HG02970 (cell line): ENCODE results near the gene DCHS2.

Experiments used
- ATAC-seq: cut with Tn5 transposase; IDR thresholded peaks from one replicate; pipeline ENCODE4 v1.9.1; 2021; ENCODE audit warnings: mild to moderate bottlenecking, moderate library complexity, moderate number of reproducible peaks; ENCODE audit not compliant: unreplicated experiment, low FRiP score

Gene DCHS2

DNA sequence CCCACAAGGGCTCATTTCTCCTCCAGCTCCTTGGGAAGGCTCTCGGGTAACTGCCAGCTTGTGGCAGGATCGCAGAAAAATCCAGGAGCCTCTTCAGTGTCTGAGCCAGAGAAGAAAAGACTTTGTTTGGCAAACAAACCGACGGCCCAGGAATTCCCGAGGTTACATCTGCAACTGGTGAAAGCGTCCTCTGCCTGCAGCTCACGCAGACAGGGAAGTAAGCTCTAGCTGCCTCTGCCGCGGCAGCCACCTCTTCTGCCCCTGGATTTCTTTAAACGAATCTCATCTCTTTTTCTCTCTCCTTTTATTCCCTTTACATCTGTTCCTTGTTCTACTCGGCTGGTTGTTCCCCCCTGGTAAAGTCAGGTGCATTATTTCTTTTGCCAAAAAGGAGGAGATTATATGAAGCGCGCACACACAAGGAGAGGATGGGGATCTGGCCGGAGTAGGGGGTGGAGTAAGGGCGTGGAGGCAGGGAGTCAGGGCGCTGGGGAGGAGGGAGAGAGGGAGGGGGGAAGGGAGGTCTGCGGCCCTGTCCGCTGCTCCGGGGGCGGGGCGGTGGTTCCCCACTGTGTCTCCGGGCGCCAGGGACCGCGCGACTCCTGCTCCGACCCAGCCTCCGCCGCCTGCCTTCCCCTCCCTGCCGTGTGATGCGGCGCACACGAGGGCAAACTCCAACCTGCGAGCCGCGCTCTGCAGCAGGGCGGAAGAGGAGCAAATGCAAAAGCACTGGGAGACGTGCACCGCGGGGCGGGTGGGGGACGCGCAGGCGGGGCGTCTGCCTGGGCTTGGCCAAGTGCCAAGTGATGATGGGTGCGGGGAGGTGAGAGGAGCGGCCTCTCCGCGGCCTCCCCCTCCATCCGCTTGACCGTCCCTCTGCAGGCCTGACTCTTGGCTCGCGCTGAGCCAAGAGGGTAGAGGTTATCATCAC lies at the start of gene DCHS2:
TSS of gene DCHS2 (minus strand) at position 459 of the 931 bp plus-strand sequence. CDS start at position 15, 444 bp downstream.
- ATAC-seq, result peak; percentile 57

- no peak for ATAC-seq
These were observed 42.7 kb upstream of the DCHS2 start for GRCh38 chr4:154534296-154534695.

DNA sequence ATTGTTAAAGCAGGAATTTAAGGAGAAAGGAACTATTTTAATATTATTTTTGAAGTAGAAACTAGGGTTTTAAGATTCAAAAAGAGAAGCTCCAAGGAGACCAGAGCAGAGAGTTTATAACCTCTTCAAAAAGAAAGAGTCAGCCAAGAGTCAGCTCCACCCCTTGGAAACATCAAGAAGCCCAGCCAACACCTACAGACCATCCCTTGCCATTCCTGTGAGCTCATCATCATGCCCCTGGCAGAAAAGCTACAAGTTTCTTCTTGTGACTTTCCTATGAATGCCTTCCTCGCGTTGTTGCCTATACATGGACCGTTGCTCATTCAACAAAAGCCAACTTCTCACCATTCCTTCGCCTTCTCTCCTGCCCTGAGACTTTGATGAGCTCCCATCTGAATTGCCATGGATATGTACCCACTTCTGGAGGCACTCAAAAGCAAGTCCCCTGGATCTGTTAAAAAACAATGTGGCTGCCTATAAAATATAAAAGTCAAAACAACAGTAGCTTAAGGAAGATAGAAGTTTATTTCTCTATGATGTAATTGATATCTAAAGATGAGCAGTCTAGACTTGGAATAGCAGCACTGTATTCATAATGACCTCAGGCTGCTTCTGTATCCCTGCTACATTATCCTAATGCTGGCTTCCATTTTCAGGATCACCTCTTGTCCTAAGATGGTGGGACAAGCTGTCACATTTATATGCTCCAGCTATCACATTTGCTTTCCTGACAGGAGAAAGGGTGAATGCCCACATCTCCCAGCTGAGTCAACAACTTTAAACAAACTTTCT lies 38.3 kb upstream of the DCHS2 start:
- ATAC-seq, result no peak

DNA sequence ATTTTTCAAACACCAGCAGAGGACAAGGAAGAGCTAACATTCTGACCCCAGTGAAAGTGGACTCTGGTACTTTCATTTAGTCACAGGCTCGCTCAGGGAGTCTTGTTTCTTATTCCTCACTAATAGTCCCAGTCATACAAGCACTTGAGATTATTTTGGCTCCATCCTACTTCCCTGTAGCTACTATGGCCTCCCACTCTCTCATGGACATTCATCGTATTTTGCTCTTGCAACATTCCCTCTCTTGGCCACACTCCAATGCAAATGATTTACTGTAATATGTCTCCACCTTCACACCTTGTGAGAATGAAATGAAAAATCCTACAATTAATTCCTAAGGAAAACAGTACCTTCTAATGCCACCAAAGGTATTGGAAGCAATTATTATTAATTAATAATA lies 37.3 kb upstream of the DCHS2 start:
- ATAC-seq, result no peak

DNA sequence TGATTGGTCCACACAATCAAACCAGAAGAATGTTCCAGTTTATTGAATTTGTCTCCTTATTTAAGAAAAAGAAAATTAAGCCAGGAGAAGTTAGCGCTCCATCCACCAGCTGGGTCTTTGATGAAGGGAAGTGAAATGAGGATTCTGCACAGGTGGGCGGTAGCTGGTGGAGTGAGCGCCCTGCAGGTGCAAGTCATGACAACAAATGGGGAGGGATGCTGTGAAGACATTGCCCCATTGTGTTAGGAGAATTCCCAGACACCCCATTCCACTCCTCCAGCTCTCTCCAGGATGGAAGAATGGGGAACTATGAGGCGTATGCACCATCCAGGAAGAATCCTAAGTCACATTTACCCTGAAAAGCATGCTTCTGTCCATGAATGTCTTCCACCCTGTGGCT lies 35.7 kb upstream of the DCHS2 start:
- no peak for ATAC-seq

DNA sequence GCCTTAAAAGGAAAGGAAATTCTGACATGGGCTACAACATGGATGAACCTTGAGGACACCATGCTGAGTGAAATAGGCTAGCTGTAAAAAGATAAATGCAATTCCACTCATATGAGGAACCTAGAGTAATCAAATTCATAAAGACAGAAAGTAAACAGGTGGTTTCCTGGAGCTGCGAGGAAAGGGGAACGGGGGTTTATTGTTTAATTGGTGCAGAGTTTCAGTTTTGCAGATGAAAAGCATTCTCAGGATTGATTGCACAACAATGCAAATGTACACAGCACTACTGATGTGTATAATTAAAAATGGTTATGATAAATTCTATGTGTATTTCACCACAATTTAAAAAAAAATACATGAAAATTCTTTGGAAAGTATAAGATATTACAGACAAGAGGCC lies 34.6 kb upstream of the DCHS2 start:
- ATAC-seq, result no peak

GRCh38 chr4:154521607-154522006 lies 30.0 kb upstream of the DCHS2 start:
- no peak for ATAC-seq

- no peak for ATAC-seq
These were observed 27.6 kb upstream of the DCHS2 start for GRCh38 chr4:154519214-154519613.

GRCh38 chr4:154517591-154517990 lies 26.0 kb upstream of the DCHS2 start:
- ATAC-seq, result no peak

GRCh38 chr4:154516318-154517029 lies 24.9 kb upstream of the DCHS2 start:
- ATAC-seq, result no peak

- ATAC-seq, result no peak
These were observed 20.4 kb upstream of the DCHS2 start for GRCh38 chr4:154511981-154512380.

- no peak for ATAC-seq
These were observed 19.9 kb upstream of the DCHS2 start for GRCh38 chr4:154511548-154511947.

- no peak for ATAC-seq
These were observed 15.6 kb upstream of the DCHS2 start for GRCh38 chr4:154507156-154507555.

DNA sequence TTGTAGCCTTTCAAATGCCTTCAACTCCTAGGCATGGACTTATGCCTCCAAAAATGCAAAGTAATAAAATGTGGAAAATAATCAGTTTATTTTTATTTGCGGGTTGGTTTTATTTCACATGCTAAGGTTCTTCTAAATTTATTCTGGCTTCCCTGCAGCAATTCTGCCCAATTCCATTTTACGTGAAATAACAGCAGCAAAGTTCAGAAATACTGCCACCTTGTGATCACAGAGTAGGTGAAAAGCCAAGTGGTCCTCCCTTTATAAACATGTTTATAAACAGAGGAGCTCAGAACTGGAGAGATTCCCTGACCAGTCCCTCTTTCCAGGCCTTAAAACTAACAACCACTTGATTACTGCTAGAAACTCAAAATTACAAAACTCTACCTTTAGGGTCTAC lies 14.7 kb upstream of the DCHS2 start:
- ATAC-seq, result no peak

DNA sequence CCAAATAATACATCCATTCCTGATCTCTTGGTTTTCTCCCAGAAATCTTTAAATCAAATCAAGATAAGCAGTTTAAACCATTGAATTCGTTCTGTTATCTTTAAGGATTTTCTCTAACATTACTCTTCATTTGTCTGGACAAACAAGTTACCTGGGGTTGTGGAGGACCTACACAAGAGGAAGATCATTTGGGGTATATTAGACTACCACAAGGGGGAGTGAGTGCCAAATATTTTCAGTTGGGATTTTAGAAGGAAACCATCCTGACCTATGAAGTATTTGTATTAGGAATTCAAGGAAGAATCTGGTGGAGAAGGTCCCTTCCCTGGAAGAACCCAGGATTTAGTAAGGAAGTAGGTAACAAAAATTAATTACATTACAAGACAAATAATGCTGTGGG lies 12.0 kb upstream of the DCHS2 start:
- no peak for ATAC-seq

DNA sequence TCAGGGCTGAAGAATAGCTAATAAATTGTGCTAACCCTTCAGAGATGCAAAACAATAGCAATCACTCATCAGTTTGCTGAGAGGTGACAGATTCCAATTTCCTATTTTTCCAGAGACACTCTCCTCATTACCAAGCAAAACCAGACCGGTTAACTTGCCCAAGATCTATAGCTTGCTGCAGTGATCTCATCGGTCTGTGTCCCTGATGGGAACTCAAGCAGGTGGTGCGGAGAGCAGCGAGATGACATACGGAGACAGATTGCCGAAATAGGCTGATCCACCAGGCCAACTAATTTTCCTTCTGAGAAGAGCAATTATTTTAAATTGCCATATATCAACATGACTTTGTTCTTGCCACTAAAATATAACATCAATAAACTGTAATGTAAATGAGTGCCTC lies 10.5 kb upstream of the DCHS2 start:
- no peak for ATAC-seq

DNA sequence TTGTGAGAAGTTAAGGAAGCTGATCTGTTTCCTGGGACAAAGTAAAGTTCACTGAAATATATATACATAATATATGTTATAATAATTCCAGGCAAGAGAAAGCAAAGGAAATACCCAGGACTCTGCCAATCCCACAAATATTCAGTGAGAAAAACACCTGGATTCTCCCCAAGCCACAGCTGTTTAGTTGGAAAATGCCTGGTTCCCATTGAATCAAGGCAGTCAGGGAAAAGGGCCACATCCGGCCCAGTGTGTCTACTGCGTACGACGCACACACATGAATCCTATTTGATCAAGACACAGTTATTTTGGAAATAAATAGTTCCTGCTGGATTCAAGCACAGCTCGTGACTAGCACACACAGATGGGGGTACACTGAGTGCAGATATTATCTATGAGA lies 6.3 kb upstream of the DCHS2 start:
- ATAC-seq, result no peak

GRCh38 chr4:154495867-154496266 lies 4.3 kb upstream of the DCHS2 start:
- ATAC-seq, result no peak

- ATAC-seq, result no peak
These were observed 689 bp upstream of the DCHS2 start for GRCh38 chr4:154492288-154492687.

- peak; percentile 41 for ATAC-seq
These were observed 837 bp downstream of the DCHS2 start for GRCh38 chr4:154490583-154491340.
